Spleen (tissue), 13 donors: ENCODE results near the gene POU2AF3. TPM values are rescaled to one million over a fixed set of nuclear protein-coding genes. Genes with fewer than 3 reads are reported as not detected.

Source experiments
- DNase-seq: peaks from one replicate; pipeline ENCODE4 v3.0.0-alpha.2; 2020
- H3K27ac ChIP-seq, 8 donors: fragments of 200-600 bp; sonication (generic) in 7 of 8; 1 replicate in 4 of 8; 2 replicates in 4 of 8; pipeline versions ENCODE4 v1.5.0 to v1.8.0; 2016 to 2021; ENCODE audit warnings: inconsistent platforms in 4 of 8, mild to moderate bottlenecking in 4 of 8, moderate library complexity in 1 of 8
- H3K27me3 ChIP-seq, 7 donors: fragments of 200-600 bp; sonication (generic) in 6 of 7; replicated peaks in 1 of 7; 1 replicate in 4 of 7; 2 replicates in 3 of 7; pipeline versions ENCODE4 v1.5.0 to v1.8.0; 2016 to 2021; ENCODE audit warnings: inconsistent platforms in 3 of 7, mild to moderate bottlenecking in 1 of 7
- H3K36me3 ChIP-seq, 6 donors: fragments of 200-600 bp; sonication (generic) in 5 of 6; 1 replicate in 4 of 6; 2 replicates in 2 of 6; pipeline versions ENCODE4 v1.5.0 to v1.8.0; 2016 to 2021; ENCODE audit warnings: inconsistent platforms in 2 of 6
- H3K4me1 ChIP-seq, 6 donors: fragments of 200-600 bp; sonication (generic) in 5 of 6; 1 replicate in 3 of 6; 2 replicates in 3 of 6; pipeline versions ENCODE4 v1.5.0 to v1.8.0; 2016 to 2021; ENCODE audit warnings: inconsistent platforms in 3 of 6
- H3K4me3 ChIP-seq, 8 donors: fragments of 200-600 bp; sonication (generic) in 7 of 8; 1 replicate in 4 of 8; 2 replicates in 4 of 8; pipeline versions ENCODE4 v1.5.0 to v1.8.0; 2016 to 2021; ENCODE audit warnings: inconsistent platforms in 4 of 8, mild to moderate bottlenecking in 4 of 8, moderate library complexity in 2 of 8
- H3K9me3 ChIP-seq, 8 donors: fragments of 200-600 bp; sonication (generic) in 7 of 8; 1 replicate in 4 of 8; 2 replicates in 4 of 8; pipeline versions ENCODE4 v1.5.0 to v1.8.0; 2016 to 2021; ENCODE audit warnings: inconsistent platforms in 4 of 8
- POLR2A ChIP-seq, 3 donors: fragments of 450-650 bp; IDR thresholded peaks; one replicate each; pipeline ENCODE4 v1.5.1; 2017; ENCODE audit warnings: antibody characterized with exemption in 3 of 3, mild to moderate bottlenecking in 1 of 3
- POLR2AphosphoS5 ChIP-seq, 3 donors: sonication (generic); formaldehyde crosslinking; IDR thresholded peaks; one replicate each; pipeline ENCODE4 v1.5.1; 2017; ENCODE audit warnings: antibody characterized with exemption in 3 of 3
- WGBS, 5 donors: extraction: QIAGEN DNeasy Blood & Tissue Kit in 3 of 5; methylation state at CpG; one replicate each; pipeline versions ENCODE4 v1.1.5 to v1.1.7; 2013 to 2018; 5-methylcytosine and 5-hydroxymethylcytosine counted together
- intact Hi-C: fragments of 100-400 bp; cut with DNase I; formaldehyde crosslinking; loops from one replicate; pipeline ENCODE4 v1.15.0; 2023; ENCODE audit warnings: low total_unique reads
- long read RNA-seq, 2 donors: transcript quantifications; one replicate each; lab custom pipeline, GENCODE V29; 2026
- polyA plus RNA-seq, 3 donors: library from polyadenylated mRNA; stranded (reverse); fragments of 200-250 nt; gene quantifications; one replicate each; pipeline ENCODE4 v1.2.1, GENCODE V29; 2013
- total RNA-seq, 7 donors: library from RNA; depleted of rRNA in 3 of 7; stranded (reverse); fragments of >200 nt in 3 of 7; fragmentation: NEBNext Ultra II Directional in 4 of 7; extraction: Animal tissue kit (Norgen Biotek cat#: 25700) in 4 of 7; gene quantifications; one replicate each; pipeline versions ENCODE4 v1.1.0 to v1.2.1, GENCODE V29; 2016 to 2021
- TF ChIP-seq, protein P1 (sequence below), 11 experiments: fragments of 200-600 bp in 7 of 11; fragments of 450-650 bp in 4 of 11; sonication (generic) in 4 of 11; IDR thresholded peaks in 8 of 11; conservative IDR thresholded peaks in 3 of 11; 1 replicate in 7 of 11; 2 replicates in 4 of 11; pipeline versions ENCODE4 v1.4.0 to v1.8.0; 2016 to 2021; ENCODE audit warnings: antibody characterized with exemption in 11 of 11, inconsistent platforms in 4 of 11, mild to moderate bottlenecking in 1 of 11
- donor health status: healthy with polysubstance abuse.
- donor health status: DM: no; HTN: no; CAD: no; lungs with moderate emphysema.
- donor health status: DM: no; HTN: no; CAD: no.
- donor health status: Bipolar disorder and iron deficiency.
- donor health status: healthy.
- donor health status: DM: no; HTN: no; CAD: no.
- donor health status: DM: yes; HTN: yes; CAD: no.

Gene POU2AF3, protein sequence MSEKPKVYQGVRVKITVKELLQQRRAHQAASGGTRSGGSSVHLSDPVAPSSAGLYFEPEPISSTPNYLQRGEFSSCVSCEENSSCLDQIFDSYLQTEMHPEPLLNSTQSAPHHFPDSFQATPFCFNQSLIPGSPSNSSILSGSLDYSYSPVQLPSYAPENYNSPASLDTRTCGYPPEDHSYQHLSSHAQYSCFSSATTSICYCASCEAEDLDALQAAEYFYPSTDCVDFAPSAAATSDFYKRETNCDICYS
- total RNA-seq (1 to 10 TPM in 1 of 7 donors, under 1 TPM in 3, not detected in 3; 0.30 to 1.4 (median 0.48) TPM), polyA plus RNA-seq (1 to 10 TPM in 2 of 3 donors, under 1 TPM in 1; 0.54 to 2.0 (median 1.3) TPM)
- long read RNA-seq, donor 1 = 0 reads
- long read RNA-seq, donor 2 = 0 reads

DNA sequence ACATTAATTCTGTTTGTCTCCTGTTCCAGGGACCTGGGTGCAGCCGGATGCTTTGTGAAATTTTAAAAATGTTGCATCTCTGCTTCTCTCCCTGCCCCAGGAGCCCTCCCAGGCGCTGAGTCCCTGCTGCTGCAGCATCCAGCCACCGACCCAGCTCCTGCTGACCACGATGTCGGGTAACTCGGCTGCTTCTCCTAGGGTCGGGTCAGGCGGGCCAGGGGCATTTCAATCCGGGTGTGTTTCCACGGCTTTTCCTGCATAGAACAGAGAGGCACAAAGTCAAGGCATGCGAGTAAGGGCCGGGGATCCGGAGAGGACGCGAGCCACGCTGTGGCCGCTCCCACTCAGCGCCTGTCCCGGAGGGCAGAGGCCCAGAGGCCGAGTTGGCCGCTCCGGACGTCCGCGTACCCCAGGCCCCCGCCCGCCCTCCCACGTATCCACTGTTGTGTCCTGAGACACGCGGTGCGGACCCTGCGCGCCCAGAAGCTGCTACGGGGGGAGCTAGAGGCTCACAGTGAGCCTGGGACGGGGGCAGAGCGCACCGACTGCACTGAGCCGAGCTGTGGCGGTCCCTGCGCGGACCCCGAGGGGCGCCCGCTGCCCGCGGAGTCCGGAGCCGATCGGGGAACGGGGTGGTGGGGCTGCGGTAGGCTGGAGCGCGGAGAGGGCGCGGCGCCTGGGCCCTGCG, at the start of gene POU2AF3:
Gene POU2AF3 (plus strand): TSS at position 134 of the 688 bp plus-strand sequence. CDS start 36 bp downstream, at position 170.
- DNase-seq = peak; percentile 77
- 12 to 23% (median 14%) methylated on average over 34 to 57 of the region's 57 CpGs for WGBS, 5 donors

DNA sequence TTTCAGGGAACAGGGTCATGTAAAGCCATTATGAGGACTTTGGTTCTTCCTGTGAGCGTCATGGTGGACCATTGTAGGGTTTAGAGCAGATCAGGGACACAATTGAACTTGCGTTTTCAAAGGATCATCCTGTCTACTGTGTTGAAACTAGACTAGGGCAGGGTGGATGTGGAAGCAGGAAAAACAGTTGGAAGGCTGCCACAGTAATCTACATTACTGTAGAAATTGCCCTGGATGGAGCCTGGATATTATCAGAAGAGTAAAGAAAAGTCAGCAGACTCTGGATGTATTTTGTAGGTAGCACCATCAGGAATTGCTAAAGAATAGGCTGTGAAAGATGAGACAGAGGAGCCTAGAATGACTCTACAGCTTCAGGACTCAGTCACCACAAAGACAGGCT, 47.4 kb upstream of the POU2AF3 start:
- intact Hi-C loops = no loop called here

More for the DNA sequence above, at the start of gene POU2AF3:
- Histone ChIP-seq H3K9me3 (no peaks in the 10 kb centered on the region), H3K36me3 (no peaks in the 10 kb centered on the region), H3K4me1 (peaks cover 0 to 20% (median 19%) of the 10 kb centered on the region in 6 donors), H3K27ac (peak within 1 kb of the TSS in 1 of 8 donors; percentile 8), H3K27me3 (peaks cover 0 to 34% (median 18%) of the 10 kb centered on the region in 7 donors), H3K4me3 (peak within 1 kb of the TSS; percentile 40 to 77 (median 47))
- intact Hi-C loops = no loop called here
- TF ChIP-seq POLR2AphosphoS5 (IDR thresholded peaks at IDR 0.05) (no peak), POLR2A (IDR thresholded peaks at IDR 0.05) (no peak)
- TF ChIP-seq, protein P1, sequence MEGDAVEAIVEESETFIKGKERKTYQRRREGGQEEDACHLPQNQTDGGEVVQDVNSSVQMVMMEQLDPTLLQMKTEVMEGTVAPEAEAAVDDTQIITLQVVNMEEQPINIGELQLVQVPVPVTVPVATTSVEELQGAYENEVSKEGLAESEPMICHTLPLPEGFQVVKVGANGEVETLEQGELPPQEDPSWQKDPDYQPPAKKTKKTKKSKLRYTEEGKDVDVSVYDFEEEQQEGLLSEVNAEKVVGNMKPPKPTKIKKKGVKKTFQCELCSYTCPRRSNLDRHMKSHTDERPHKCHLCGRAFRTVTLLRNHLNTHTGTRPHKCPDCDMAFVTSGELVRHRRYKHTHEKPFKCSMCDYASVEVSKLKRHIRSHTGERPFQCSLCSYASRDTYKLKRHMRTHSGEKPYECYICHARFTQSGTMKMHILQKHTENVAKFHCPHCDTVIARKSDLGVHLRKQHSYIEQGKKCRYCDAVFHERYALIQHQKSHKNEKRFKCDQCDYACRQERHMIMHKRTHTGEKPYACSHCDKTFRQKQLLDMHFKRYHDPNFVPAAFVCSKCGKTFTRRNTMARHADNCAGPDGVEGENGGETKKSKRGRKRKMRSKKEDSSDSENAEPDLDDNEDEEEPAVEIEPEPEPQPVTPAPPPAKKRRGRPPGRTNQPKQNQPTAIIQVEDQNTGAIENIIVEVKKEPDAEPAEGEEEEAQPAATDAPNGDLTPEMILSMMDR (IDR thresholded peaks at IDR 0.05 in 8 of 11, conservative IDR thresholded peaks at IDR 0.05 in 3 of 11) = no peak

DNA sequence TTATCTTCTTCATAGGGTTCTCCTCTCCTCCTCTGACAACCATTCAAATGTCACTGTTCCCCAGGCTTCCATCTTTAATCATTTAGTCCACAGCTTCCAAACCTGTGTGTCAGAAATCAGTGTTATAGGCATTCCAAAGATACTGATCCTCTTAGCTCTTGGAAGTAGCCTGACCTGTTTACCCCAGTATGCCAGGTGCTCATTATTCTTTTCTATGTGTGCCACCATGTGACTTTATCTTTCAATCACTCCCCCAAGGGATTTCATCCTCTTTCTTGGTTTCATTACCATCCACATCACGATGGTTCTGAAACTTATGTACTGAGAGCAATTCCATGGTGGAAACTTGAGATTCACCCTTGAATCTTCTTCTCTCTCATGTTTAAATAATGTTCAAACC, 45.2 kb upstream of the POU2AF3 start:
- H3K36me3 ChIP-seq = no peaks in the 10 kb centered on the region
- TF ChIP-seq, protein P1 (IDR thresholded peaks at IDR 0.05 in 8 of 11, conservative IDR thresholded peaks at IDR 0.05 in 3 of 11) = no peak
- TF ChIP-seq POLR2A (IDR thresholded peaks at IDR 0.05) (no peak), POLR2AphosphoS5 (IDR thresholded peaks at IDR 0.05) (no peak)
- peaks cover 0 to 24% (median 0%) of the 10 kb centered on the region in 7 donors for H3K27me3 ChIP-seq
- no peak overlapping the region for H3K4me3 ChIP-seq
- DNase-seq = no peak
- intact Hi-C loops = no loop called here
- WGBS, 5 donors = 66 to 78% (median 71%) methylated on average over 1 of the region's 1 CpG
- no peaks in the 10 kb centered on the region for H3K9me3 ChIP-seq
- no peaks in the 10 kb centered on the region for H3K4me1 ChIP-seq
- H3K27ac ChIP-seq = no peak overlapping the region

More for the DNA sequence above, 47.4 kb upstream of the POU2AF3 start:
- Histone ChIP-seq H3K9me3 (no peaks in the 10 kb centered on the region), H3K27me3 (peaks cover 0 to 20% (median 0%) of the 10 kb centered on the region in 7 donors), H3K4me1 (no peaks in the 10 kb centered on the region), H3K36me3 (no peaks in the 10 kb centered on the region), H3K4me3 (no peak overlapping the region), H3K27ac (no peak overlapping the region)
- no peak for TF ChIP-seq POLR2A (IDR thresholded peaks at IDR 0.05)
- TF ChIP-seq, protein P1 (IDR thresholded peaks at IDR 0.05 in 8 of 11, conservative IDR thresholded peaks at IDR 0.05 in 3 of 11) = no peak
- TF ChIP-seq POLR2AphosphoS5 (IDR thresholded peaks at IDR 0.05) = no peak
- WGBS, 5 donors = 59 to 79% (median 68%) methylated on average over 2 of the region's 2 CpGs
- no peak for DNase-seq

DNA sequence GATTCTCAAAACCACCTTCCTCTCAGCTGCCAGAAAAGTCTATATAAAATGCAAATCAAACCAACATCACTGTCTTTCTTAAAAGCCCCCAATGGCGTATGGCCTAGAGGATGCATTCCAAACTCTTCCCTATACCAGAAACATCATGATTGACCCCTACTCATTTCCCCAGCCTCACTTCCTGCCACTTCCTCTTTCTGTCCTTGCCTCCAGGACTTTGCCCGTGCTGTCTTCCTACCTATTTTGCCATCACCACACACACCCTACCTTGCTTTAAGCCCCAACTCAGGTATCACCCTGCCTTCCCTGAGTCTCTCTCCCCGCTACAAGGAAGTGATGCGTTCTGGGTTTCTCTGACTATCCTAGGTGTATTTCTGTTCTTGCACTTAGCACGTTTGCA, 44.7 kb upstream of the POU2AF3 start:
- TF ChIP-seq POLR2AphosphoS5 (IDR thresholded peaks at IDR 0.05) = no peak
- no peak for TF ChIP-seq POLR2A (IDR thresholded peaks at IDR 0.05)
- TF ChIP-seq, protein P1 (IDR thresholded peaks at IDR 0.05 in 8 of 11, conservative IDR thresholded peaks at IDR 0.05 in 3 of 11) = no peak
- H3K27ac ChIP-seq = no peak overlapping the region
- no peaks in the 10 kb centered on the region for H3K4me1 ChIP-seq
- H3K9me3 ChIP-seq = no peaks in the 10 kb centered on the region
- H3K36me3 ChIP-seq = no peaks in the 10 kb centered on the region
- 73 to 82% (median 78%) methylated on average over 5 of the region's 5 CpGs for WGBS, 5 donors
- no peak for DNase-seq
- no peak overlapping the region for H3K4me3 ChIP-seq
- peaks cover 0 to 22% (median 0%) of the 10 kb centered on the region in 7 donors for H3K27me3 ChIP-seq
- intact Hi-C loops = no loop called here
